GM19468 (cell line): Measurements from ENCODE around the gene TRO.

Experiments
- ATAC-seq: cut with Tn5 transposase; IDR thresholded peaks from one replicate; pipeline ENCODE4 v1.9.1; 2021; ENCODE audit warnings: mild to moderate bottlenecking, moderate library complexity, moderate number of reproducible peaks; ENCODE audit not compliant: unreplicated experiment; ENCODE audit errors: extremely low read depth

The TRO gene

DNA sequence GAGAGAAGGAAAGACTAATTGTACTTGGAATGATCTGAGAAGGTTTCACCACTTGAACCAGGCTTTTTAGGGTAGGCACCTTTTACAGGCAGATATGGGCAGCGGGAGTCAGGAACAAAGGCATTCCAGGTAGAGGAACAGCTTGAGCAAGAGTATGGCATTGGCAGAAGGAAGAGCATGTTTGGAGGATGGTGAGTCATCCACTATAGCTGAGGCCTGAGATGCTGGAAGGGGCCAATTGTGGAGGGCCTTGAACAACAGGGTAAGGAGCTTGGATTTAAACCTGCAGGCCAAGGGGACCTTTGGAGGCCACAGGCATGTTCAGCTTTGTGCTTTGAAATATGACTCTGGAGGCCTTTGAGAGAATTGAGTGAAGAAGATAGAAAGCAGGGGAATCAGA, 41.1 kb downstream of the TRO start:
- no peak for ATAC-seq

GRCh38 chrX:54964766-54965497, 44.3 kb downstream of the TRO start:
- no peak for ATAC-seq

DNA sequence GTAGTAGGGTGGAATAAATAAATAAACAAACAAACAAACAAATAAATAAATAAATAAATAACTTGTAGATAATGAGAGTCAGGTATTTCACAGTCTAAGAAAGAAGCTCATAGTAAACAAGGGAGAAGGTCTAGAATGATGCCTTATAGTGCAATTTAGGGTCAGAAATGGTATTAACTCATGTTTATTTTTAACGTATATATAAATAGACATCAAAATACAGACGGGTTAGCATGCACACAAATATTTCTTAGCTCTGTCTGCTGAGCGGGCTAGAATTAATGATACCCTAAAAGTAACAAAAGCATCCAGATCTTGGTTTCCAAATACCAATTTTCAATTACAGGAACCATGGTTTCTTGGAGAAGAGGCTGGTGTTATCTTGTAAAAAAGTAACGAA, 56.8 kb downstream of the TRO start:
- no peak for ATAC-seq

GRCh38 chrX:54978448-54978847, 57.8 kb downstream of the TRO start:
- no peak for ATAC-seq

GRCh38 chrX:54979432-54979831, 58.8 kb downstream of the TRO start:
- ATAC-seq, result no peak

- no peak for ATAC-seq
Measured at GRCh38 chrX:54980334-54980733, 59.7 kb downstream of the TRO start.
